Tibial nerve (tissue), 4 donors: Measurements from ENCODE around the gene ZNF407.

Source experiments
- CTCF ChIP-seq, 5 experiments: fragments of 200-600 bp in 3 of 5; fragments of 450-650 bp in 2 of 5; sonication (generic) in 3 of 5; IDR thresholded peaks; one replicate each; pipeline ENCODE4 v1.5.1; 2016 to 2019; ENCODE audit warnings: antibody characterized with exemption in 5 of 5, mild to moderate bottlenecking in 3 of 5, moderate library complexity in 2 of 5
- EP300 ChIP-seq, 2 donors: sonication (generic); formaldehyde crosslinking; IDR thresholded peaks; one replicate each; pipeline ENCODE4 v1.6.1; 2017; ENCODE audit warnings: antibody characterized with exemption in 2 of 2, mild to moderate bottlenecking in 1 of 2

GRCh38 chr18:74876630-74877243 lies 279.1 kb downstream of the ZNF407 start:
- TF ChIP-seq EP300 (IDR thresholded peaks at IDR 0.05) (no peak), CTCF (IDR thresholded peaks at IDR 0.05) (no peak)
